Measurements from ENCODE around the gene SMOC2. TPM values are rescaled to one million over a fixed set of nuclear protein-coding genes. Genes with fewer than 3 reads are reported as not detected.

Gene SMOC2
- polyA plus RNA-seq, 1 of the 3 experiments (the other 2 are of a cell fraction): not detected

DNA sequence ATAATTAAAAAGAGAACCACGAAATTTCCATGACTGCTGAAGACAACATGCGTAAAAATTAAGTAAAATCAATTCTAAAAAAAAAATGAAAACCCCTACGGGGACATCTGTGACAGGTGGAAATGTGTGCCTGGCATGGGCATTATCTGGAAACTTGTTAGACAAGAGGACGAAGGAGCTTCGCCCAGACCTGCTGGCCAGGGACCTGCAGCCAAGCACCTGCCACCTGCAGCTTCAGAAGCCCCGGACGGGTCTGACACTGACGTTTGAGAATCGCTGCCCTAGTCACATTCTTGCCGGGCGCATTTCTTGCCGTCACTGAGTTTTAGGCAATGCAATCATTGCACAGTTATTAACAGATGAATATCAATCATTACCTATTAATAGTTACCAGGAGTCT, 140.3 kb downstream of the SMOC2 start:
- no peak overlapping the region for H3K27ac ChIP-seq (ENCODE audit: low read depth in 2 of 2, low read length in 1 of 2)
- H3K9me2 ChIP-seq: no peaks in the 10 kb centered on the region
- TF ChIP-seq, protein P1, sequence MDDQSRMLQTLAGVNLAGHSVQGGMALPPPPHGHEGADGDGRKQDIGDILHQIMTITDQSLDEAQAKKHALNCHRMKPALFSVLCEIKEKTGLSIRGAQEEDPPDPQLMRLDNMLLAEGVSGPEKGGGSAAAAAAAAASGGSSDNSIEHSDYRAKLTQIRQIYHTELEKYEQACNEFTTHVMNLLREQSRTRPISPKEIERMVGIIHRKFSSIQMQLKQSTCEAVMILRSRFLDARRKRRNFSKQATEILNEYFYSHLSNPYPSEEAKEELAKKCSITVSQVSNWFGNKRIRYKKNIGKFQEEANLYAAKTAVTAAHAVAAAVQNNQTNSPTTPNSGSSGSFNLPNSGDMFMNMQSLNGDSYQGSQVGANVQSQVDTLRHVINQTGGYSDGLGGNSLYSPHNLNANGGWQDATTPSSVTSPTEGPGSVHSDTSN (IDR thresholded peaks at IDR 0.05): no peak
- TF ChIP-seq, protein P2, sequence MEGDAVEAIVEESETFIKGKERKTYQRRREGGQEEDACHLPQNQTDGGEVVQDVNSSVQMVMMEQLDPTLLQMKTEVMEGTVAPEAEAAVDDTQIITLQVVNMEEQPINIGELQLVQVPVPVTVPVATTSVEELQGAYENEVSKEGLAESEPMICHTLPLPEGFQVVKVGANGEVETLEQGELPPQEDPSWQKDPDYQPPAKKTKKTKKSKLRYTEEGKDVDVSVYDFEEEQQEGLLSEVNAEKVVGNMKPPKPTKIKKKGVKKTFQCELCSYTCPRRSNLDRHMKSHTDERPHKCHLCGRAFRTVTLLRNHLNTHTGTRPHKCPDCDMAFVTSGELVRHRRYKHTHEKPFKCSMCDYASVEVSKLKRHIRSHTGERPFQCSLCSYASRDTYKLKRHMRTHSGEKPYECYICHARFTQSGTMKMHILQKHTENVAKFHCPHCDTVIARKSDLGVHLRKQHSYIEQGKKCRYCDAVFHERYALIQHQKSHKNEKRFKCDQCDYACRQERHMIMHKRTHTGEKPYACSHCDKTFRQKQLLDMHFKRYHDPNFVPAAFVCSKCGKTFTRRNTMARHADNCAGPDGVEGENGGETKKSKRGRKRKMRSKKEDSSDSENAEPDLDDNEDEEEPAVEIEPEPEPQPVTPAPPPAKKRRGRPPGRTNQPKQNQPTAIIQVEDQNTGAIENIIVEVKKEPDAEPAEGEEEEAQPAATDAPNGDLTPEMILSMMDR (IDR thresholded peaks at IDR 0.05): no peak
- TF ChIP-seq RXRA (IDR thresholded peaks at IDR 0.05; ENCODE audit: borderline replicate concordance, low read depth) (no peak), EZH2phosphoT487 (IDR thresholded peaks at IDR 0.05; ENCODE audit: borderline replicate concordance, low read depth) (no peak)
- H3K27me3 ChIP-seq (ENCODE audit: insufficient read depth): no peaks in the 10 kb centered on the region
- H3K4me3 ChIP-seq (ENCODE audit: low read depth in 2 of 2, low read length in 1 of 2): no peak overlapping the region
- ChIA-PET POLR2A (no interaction called here), CTCF (no interaction called here)
- no peaks in the 10 kb centered on the region for H3K79me2 ChIP-seq (ENCODE audit: insufficient read depth)
- no peaks in the 10 kb centered on the region for H4K20me1 ChIP-seq (ENCODE audit: insufficient read depth)
- no peak overlapping the region for H2AFZ ChIP-seq (ENCODE audit: low read depth)
- no peak for DNase-seq
- H3K4me2 ChIP-seq: no peak overlapping the region
- H3K9me3 ChIP-seq: no peaks in the 10 kb centered on the region
- H3K9ac ChIP-seq: no peak overlapping the region
- no peaks in the 10 kb centered on the region for H3K36me3 ChIP-seq (replicated peaks in 1 of 2; ENCODE audit: control insufficient read depth in 1 of 2, insufficient read depth in 2 of 2, low read length in 1 of 2)
- H3F3A ChIP-seq (replicated peaks; ENCODE audit: insufficient read depth): no peaks in the 10 kb centered on the region
- 59% methylated on average over 12 of the region's 12 CpGs for WGBS (ENCODE audit: low lambda C conversion rate)
- peaks cover 0 to 2% of the 10 kb centered on the region in 2 experiments; a peak in 1 of 4 replicates for H3K4me1 ChIP-seq (ENCODE audit: control insufficient read depth in 1 of 2, insufficient read depth in 2 of 2, low read depth in 1 of 2, low read length in 1 of 2)

DNA sequence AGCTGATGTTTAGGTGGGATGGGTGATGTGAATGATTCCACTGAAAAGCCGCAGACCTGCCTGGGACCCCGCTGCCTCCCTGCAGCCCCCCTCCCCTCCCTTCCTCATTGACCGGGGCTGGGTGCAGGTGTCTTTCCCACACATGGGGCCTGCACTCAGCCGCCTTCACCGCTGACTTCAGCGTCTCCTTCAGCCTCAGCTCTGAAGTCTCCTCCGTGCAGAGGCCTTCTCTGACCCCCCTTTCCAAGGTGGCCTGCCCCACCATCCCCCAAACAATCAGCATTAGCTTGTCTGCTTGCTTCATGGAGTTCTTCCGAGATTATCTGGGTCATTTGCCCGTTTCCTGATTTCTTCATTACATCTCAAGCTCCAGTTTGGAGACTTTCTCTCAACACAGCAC, 140.7 kb downstream of the SMOC2 start:
- peaks cover 0 to 2% of the 10 kb centered on the region in 2 experiments; a peak in 1 of 4 replicates for H3K4me1 ChIP-seq (ENCODE audit: control insufficient read depth in 1 of 2, insufficient read depth in 2 of 2, low read depth in 1 of 2, low read length in 1 of 2)
- H3K27ac ChIP-seq (ENCODE audit: low read depth in 2 of 2, low read length in 1 of 2): no peak overlapping the region
- ChIA-PET POLR2A (no interaction called here), CTCF (no interaction called here)
- H3K9me3 ChIP-seq: no peaks in the 10 kb centered on the region
- H3K4me3 ChIP-seq (ENCODE audit: low read depth in 2 of 2, low read length in 1 of 2): no peak overlapping the region
- H3K9ac ChIP-seq: no peak overlapping the region
- no peaks in the 10 kb centered on the region for H3K27me3 ChIP-seq (ENCODE audit: insufficient read depth)
- H3K4me2 ChIP-seq: no peak overlapping the region
- 48% methylated on average over 9 of the region's 9 CpGs for WGBS (ENCODE audit: low lambda C conversion rate)
- no peak for DNase-seq
- no peaks in the 10 kb centered on the region for H3K36me3 ChIP-seq (replicated peaks in 1 of 2; ENCODE audit: control insufficient read depth in 1 of 2, insufficient read depth in 2 of 2, low read length in 1 of 2)
- H2AFZ ChIP-seq (ENCODE audit: low read depth): no peak overlapping the region
- no peaks in the 10 kb centered on the region for H4K20me1 ChIP-seq (ENCODE audit: insufficient read depth)
- no peaks in the 10 kb centered on the region for H3K79me2 ChIP-seq (ENCODE audit: insufficient read depth)
- no peaks in the 10 kb centered on the region for H3K9me2 ChIP-seq
- TF ChIP-seq EP300 (IDR thresholded peaks at IDR 0.05; ENCODE audit: borderline replicate concordance in 1 of 2, low read depth in 1 of 2, low read length in 1 of 2) (no peak), FOSL2 (IDR thresholded peaks at IDR 0.05; ENCODE audit: borderline replicate concordance, low read depth) (no peak), TCF12 (IDR thresholded peaks at IDR 0.05) (no peak), SIN3A (IDR thresholded peaks at IDR 0.05; ENCODE audit: borderline replicate concordance, low read depth, low read length) (no peak), NFIC (IDR thresholded peaks at IDR 0.05; ENCODE audit: borderline replicate concordance) (no peak), MEF2A (IDR thresholded peaks at IDR 0.05; ENCODE audit: borderline replicate concordance, low read depth) (no peak)
- TF ChIP-seq, protein P3, sequence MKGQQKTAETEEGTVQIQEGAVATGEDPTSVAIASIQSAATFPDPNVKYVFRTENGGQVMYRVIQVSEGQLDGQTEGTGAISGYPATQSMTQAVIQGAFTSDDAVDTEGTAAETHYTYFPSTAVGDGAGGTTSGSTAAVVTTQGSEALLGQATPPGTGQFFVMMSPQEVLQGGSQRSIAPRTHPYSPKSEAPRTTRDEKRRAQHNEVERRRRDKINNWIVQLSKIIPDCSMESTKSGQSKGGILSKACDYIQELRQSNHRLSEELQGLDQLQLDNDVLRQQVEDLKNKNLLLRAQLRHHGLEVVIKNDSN (IDR thresholded peaks at IDR 0.05; ENCODE audit: borderline replicate concordance, low read depth): no peak
- H3F3A ChIP-seq (replicated peaks; ENCODE audit: insufficient read depth): no peaks in the 10 kb centered on the region
